NCI-H345 treated with DMSO at 0.1 percent for 48 hours (cell line): ENCODE data around the gene WNT10A.
A peak's percentile ranks its signal among the peaks of the same experiment; 100 is the strongest.

Source experiments
- DNase-seq: peaks from one replicate; lab custom pipeline; 2025; ENCODE audit not compliant: unreplicated experiment; lab: John Stamatoyannopoulos, UW

Gene WNT10A

GRCh38 chr2:218892693-218893348 lies 12.2 kb downstream of the WNT10A start:
- peak; percentile 25 for DNase-seq

GRCh38 chr2:218893349-218894150 lies 12.9 kb downstream of the WNT10A start:
- no peak for DNase-seq

- no peak for DNase-seq
These were observed 13.7 kb downstream of the WNT10A start for GRCh38 chr2:218894151-218894879.

DNA sequence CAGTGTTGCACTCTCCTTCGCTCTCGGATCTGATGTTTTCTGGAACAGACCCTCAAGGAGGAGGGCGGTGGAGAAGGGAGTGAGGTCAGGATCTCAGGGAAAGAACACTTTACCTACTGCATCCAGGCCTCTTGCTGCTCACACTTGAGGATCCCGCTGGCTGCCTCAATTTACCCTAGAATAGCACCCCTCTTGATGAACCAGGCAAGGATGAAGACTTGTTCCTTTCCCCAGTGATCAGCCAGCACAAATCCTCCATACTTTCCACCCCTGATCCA lies 14.2 kb downstream of the WNT10A start:
- DNase-seq, result no peak

GRCh38 chr2:218895326-218895725 lies 14.7 kb downstream of the WNT10A start:
- DNase-seq, result no peak

- no peak for DNase-seq
These were observed 15.3 kb downstream of the WNT10A start for GRCh38 chr2:218895759-218896500.

DNA sequence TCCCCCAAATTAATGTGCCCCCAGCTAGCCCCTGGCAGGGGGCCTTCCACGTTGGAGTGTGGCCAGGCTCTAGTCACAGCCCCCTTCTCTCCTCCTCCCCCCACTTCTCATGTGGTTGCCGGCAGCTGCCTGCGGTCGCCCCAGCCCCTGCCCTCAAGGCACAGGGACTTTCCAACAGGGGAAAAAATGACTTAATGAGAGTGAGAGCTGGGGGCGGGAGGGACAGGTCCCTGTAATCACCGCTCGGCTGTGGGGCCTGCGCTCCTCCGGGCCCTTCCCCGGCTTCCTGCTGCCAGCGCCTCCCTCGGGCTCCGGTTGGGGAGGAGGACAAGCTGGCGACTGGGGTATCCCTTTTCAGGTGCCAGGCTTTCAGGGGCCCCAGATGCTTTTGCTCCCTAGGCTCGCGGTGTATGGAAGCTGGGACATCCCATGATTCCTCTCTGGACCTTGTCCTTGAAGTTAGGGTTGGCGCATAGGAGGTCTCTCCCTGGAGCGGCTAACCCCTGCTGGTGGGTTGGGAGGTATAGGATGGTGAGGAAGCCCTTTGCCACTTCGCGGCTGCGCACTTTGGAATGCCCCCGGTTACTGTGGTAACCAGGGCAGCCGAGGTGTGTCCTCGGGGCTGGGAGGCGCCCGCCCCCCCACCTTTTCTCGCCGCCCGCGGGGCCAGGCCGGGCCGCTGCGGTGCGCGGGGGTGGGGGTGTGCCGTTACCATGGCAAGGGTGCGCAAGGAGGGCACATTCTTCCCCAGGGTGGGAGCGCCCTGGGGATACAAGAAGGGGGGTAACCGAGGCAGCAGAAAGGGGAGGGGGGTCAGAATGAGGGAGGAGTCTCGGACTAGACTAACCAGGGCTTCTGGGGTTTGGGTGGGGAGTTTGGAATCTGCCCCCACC lies 16.1 kb downstream of the WNT10A start:
- DNase-seq, result no peak

DNA sequence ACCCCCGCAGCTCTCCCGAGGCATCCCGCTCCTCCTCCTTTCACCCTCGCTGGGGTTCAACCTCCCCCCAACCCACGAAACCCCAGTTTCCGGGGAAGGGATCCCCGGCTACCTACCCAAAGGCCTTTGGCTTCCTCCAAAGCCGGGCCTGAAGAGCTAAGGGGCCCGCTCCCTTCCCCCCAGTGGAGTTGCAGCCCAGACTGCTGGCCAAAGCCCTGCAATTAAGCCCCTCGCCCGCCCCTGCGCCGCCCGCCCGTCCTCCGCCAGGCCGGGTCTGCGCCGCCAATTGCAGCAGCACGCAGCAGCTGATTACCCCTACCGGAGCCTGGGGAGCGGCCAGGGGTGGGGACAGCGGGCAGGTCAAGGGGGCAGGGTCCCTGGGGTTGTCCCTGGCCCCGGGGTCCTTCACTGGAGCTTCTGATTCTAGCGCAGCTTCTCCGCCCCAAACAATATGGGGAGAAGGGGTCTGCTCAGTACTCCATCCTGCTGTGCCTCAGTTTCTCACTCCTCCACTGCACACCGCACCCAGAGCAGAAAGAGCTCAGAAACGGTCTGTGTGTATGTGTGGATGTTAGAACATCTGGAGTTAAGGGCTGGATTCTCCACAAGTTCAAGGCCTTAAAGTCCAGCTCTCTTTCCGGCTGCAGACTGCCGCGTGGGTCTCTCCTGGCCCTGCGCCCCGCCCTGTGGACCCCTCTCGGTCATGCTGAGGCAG lies 16.9 kb downstream of the WNT10A start:
- no peak for DNase-seq

DNA sequence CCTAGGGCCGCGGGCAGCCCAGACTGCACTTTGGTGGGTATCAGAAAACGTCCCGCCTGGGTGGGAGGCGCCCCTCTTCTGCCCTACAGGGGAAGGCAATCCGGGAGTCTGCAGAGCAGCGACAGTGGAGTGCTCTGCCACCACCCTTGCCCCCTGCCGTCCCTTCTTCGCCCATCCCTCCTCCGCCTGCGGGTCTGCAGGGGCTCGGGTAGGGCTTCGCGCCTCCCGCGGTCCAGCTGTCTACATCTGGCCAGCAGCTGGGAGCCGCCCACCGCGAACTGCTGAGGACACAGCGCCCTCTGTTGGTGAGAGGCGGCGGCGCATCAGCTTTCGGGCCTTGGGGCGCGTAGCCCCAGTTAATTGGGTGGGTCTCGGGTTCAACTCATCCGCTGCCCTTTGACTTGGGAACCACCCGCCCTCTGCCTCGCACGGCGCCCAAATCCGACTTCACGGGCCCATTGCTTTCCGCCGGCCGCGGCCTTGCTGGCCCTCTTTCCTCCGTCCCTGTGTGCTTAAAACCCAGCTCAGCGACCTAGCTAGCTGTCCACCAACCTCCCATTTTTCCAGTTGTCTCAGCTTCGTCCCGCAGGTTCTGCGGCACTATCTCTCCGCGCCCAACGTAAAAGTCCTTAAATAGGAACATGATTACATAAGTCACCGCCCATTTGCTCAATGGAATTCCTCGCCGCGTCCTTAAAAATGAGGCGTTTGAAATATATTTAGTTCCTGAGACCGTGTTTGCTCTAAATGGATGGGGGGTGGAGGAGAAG lies 17.6 kb downstream of the WNT10A start:
- DNase-seq, result peak; percentile 32

- DNase-seq, result no peak
These were observed 18.5 kb downstream of the WNT10A start for GRCh38 chr2:218899147-218899546.

DNA sequence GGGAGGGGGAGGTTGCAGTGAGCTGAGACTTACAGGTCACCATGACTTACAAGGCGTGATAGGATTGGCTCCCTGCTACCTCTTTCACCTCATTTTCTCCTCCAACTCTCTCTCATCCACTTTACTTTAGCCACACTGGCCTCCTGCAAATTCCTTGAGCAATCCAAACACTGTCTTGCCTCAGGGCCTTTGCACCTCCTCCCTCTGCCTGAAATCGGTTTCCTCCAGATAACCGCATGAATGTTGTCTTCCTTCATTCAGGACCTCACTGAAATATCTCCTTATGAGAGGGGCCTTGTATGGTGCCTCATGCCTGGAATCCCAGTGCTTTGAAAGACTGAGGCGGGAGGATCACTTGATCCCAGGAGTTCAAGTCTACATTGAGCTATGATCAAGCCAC lies 21.8 kb downstream of the WNT10A start:
- DNase-seq, result no peak

DNA sequence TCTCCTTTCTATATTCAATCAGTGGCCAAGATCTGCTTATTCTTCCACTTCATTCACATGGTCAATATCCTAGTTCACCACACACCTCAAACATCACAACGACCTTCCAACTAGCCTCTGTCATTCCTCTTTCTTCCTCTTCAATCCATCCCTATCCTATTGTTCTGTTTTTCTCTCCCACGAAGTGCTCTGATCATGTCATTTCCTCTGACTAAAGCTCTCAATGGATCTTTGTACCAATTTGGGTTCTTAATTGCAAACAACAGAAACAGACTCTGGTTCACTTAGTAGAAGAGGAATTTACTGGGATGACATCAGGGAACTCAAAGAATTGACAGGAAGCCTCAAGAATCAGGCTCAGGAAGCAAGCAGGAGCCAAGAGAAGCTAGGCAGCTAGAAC lies 23.5 kb downstream of the WNT10A start:
- DNase-seq, result no peak

GRCh38 chr2:218908721-218909619 lies 28.3 kb downstream of the WNT10A start:
- DNase-seq, result peak; percentile 85

- no peak for DNase-seq
These were observed 30.1 kb downstream of the WNT10A start for GRCh38 chr2:218910741-218911140.

DNA sequence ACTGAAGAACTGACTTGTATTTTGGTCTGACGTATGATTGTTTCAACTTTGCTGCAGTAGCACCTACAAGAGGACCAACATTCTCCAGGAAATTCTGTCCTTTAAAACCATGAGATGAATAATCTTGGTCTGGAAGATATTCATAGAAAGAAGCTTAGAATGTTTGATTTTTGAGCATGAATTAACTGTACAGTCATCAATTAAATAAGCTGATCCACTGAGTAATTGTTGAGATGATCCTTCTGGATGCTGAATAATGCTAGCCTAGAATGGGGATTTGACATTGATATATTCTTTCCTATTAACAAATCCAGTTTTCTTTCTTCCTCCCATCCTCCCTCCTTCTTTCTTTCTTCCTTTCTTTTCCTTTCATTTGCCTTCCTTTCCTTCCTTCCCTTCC lies 39.9 kb downstream of the WNT10A start:
- no peak for DNase-seq

GRCh38 chr2:218924757-218925156 lies 44.1 kb downstream of the WNT10A start:
- DNase-seq, result no peak

- DNase-seq, result no peak
These were observed 44.8 kb downstream of the WNT10A start for GRCh38 chr2:218925434-218925833.

GRCh38 chr2:218927422-218927821 lies 46.8 kb downstream of the WNT10A start:
- DNase-seq, result no peak
